Type B pancreatic cell (in vitro differentiated cells): ENCODE measurements around the gene LGALS14. TPM values are rescaled to one million over a fixed set of nuclear protein-coding genes. Genes with fewer than 3 reads are reported as not detected.
"Not testable (repeated sequence)": the region's sequence is repeated elsewhere in the genome, so short reads cannot be mapped to it uniquely, and the experiment has no call there.

Experiments used
- DNase-seq: peaks from one replicate; pipeline ENCODE4 v3.0.0; 2021; ENCODE audit warnings: mixed read lengths; ENCODE audit not compliant: unreplicated experiment; ENCODE audit errors: extremely low spot score
- H3K27ac Mint-ChIP-seq: 2 replicates; pipeline ENCODE4 v1.8.0; 2021; ENCODE audit warnings: mild to moderate bottlenecking, mixed read lengths
- H3K27me3 Mint-ChIP-seq: 2 replicates; pipeline ENCODE4 v1.8.0; 2021; ENCODE audit warnings: mixed read lengths
- H3K36me3 Mint-ChIP-seq: 2 replicates; pipeline ENCODE4 v1.8.0; 2021; ENCODE audit warnings: mixed read lengths
- H3K4me1 Mint-ChIP-seq: one replicate; pipeline ENCODE4 v1.8.0; 2021; ENCODE audit warnings: mixed read lengths; ENCODE audit not compliant: unreplicated experiment
- H3K4me3 Mint-ChIP-seq: 2 replicates; pipeline ENCODE4 v1.8.0; 2021; ENCODE audit warnings: mild to moderate bottlenecking, mixed read lengths
- H3K9me3 Mint-ChIP-seq: 2 replicates; pipeline ENCODE4 v1.8.0; 2021; ENCODE audit warnings: mixed read lengths
- CTCF ChIP-seq: fragments of 200-600 bp; sonication (generic); conservative IDR thresholded peaks from 2 replicates; pipeline ENCODE4 v1.5.0; 2021; ENCODE audit warnings: antibody characterized with exemption, mild to moderate bottlenecking
- total RNA-seq: library from RNA; stranded (reverse); gene quantifications from 2 replicates; pipeline ENCODE4 v1.2.1, GENCODE V29; 2021; ENCODE audit warnings: low replicate concordance

The LGALS14 gene
- total RNA-seq, 1 donor from 2014 or later = not detected

- Mint-ChIP-seq H3K4me3 (no peak overlapping the region), H3K27ac (no peak overlapping the region), H3K9me3 (no peaks in the 10 kb centered on the region), H3K27me3 (peaks cover 25% of the 10 kb centered on the region), H3K4me1 (no peaks in the 10 kb centered on the region), H3K36me3 (no peaks in the 10 kb centered on the region)
- TF ChIP-seq CTCF = no peak
- DNase-seq = no peak
These were observed 6.1 kb downstream of the LGALS14 start for GRCh38 chr19:39710333-39710890.

- peaks cover 42% of the 10 kb centered on the region for H3K27me3 Mint-ChIP-seq
- H3K4me1 Mint-ChIP-seq, DNase-seq, H3K4me3 Mint-ChIP-seq, H3K27ac Mint-ChIP-seq, H3K36me3 Mint-ChIP-seq, H3K9me3 Mint-ChIP-seq: not testable (repeated sequence)
These were observed 15.9 kb downstream of the LGALS14 start for GRCh38 chr19:39720144-39720543.

GRCh38 chr19:39725995-39726394, 21.7 kb downstream of the LGALS14 start:
- no peak overlapping the region for H3K27ac Mint-ChIP-seq
- peaks cover 61% of the 10 kb centered on the region for H3K27me3 Mint-ChIP-seq
- no peak for DNase-seq
- H3K4me3 Mint-ChIP-seq = no peak overlapping the region
- H3K4me1 Mint-ChIP-seq = no peaks in the 10 kb centered on the region
- H3K36me3 Mint-ChIP-seq = no peaks in the 10 kb centered on the region
- H3K9me3 Mint-ChIP-seq = no peaks in the 10 kb centered on the region
- TF ChIP-seq CTCF = no peak

- no peak for TF ChIP-seq CTCF
These were observed 23.0 kb downstream of the LGALS14 start for GRCh38 chr19:39727070-39727800.

GRCh38 chr19:39728040-39728439, 23.8 kb downstream of the LGALS14 start:
- Mint-ChIP-seq H3K4me3 (no peak overlapping the region), H3K36me3 (no peaks in the 10 kb centered on the region), H3K27ac (no peak overlapping the region), H3K4me1 (no peaks in the 10 kb centered on the region), H3K27me3 (peaks cover 54% of the 10 kb centered on the region), H3K9me3 (no peaks in the 10 kb centered on the region)
- DNase-seq = no peak
- TF ChIP-seq CTCF = no peak

More at GRCh38 chr19:39727070-39727800, 23.0 kb downstream of the LGALS14 start:
- Mint-ChIP-seq H3K27ac (no peak overlapping the region), H3K4me3 (no peak overlapping the region), H3K36me3 (no peaks in the 10 kb centered on the region), H3K27me3 (peaks cover 61% of the 10 kb centered on the region), H3K4me1 (no peaks in the 10 kb centered on the region), H3K9me3 (no peaks in the 10 kb centered on the region)
- DNase-seq = no peak

- H3K9me3 Mint-ChIP-seq = no peaks in the 10 kb centered on the region
- no peak overlapping the region for H3K4me3 Mint-ChIP-seq
- no peak overlapping the region for H3K27ac Mint-ChIP-seq
- no peak for DNase-seq
- H3K4me1 Mint-ChIP-seq = no peaks in the 10 kb centered on the region
- no peak for TF ChIP-seq CTCF
- H3K27me3 Mint-ChIP-seq = peaks cover 48% of the 10 kb centered on the region
- no peaks in the 10 kb centered on the region for H3K36me3 Mint-ChIP-seq
These were observed 25.3 kb downstream of the LGALS14 start for GRCh38 chr19:39729594-39729993.
